Measurements from ENCODE around the gene ADPRS.
A peak's percentile ranks its signal among the peaks of the same experiment; 100 is the strongest.

The ADPRS gene

DNA sequence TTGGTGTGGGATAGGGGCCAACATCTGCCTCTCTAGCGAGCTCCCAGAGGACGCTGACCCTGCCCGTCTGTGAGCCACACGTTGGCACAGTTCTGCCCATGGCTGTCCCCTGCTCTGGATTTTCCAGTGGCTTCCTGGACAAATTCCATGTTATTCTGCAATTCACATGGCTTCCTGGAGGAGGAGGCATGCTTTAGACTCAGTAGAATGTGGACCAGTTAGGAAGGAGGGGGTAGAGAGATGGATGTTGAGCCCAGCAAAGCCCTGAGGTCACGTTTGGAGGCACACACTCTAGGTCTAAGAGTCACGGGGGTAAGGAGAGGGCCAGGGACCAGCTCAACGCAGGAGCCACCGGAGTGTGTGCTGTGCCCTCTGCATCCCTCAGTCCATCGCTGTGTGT lies 24.1 kb downstream of the ADPRS start:
- DNase-seq: no peak

DNA sequence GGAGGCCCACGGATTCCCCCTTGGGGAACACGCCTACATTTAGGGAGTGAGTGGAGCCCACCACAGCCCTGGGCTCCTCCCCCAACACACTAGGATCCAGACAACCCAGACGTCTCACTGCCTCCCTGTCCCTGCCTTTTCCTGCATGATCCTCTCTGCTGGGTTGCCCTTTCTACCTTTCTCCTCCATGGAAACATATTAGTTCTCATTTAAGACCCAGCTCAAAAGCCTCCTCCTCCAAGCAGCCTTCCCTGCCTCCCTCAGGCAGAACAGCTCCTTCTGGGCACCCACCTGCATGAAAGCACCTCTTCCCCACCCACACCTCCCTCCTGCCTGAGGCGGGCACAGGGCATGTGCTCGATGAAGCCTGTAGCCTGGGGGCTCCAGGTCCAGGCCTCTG lies 25.7 kb downstream of the ADPRS start:
- no peak for DNase-seq

DNA sequence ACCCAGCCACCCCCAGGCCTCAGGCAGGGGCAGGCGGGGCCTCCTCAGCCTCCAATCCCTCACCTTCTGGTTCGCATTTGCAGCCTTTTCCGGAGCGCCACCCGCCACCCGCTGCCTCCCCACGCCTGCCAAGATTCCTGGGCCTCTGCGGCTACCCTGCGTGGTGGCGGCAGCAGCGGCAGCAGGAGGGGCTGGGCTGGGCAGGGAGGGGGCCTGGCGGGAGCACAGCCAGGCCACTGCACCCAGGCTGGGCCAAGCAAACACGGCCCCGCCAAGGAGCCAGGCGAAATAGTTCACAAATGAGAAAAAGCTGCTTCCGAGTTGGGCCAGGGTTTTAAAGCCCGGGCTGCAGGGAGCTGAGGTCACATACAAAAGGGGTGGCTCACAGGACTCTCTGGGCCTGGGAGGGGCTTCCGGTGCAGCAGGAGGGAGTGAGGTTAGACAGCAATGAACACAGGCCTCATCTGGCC lies 26.5 kb downstream of the ADPRS start:
- DNase-seq: no peak

DNA sequence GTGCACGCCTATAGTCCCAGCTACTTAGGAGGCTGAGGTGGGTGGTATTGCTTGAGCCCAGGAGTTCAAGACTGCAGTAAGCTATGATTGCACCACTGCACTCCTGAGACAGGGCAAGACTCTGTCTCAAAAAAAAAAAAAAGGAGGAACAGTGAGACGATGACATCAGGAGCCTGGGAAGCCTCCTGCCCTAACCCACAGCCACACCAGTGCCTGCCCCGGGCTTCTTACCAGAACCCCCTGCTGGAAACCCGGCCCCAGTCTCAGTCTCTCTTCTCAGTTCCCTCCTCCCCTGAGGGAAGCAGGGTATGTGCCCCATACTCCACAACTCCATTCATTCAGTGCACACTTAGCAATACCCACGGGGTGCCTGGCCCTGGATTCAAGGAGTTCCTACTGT lies 27.2 kb downstream of the ADPRS start:
- no peak for DNase-seq

DNA sequence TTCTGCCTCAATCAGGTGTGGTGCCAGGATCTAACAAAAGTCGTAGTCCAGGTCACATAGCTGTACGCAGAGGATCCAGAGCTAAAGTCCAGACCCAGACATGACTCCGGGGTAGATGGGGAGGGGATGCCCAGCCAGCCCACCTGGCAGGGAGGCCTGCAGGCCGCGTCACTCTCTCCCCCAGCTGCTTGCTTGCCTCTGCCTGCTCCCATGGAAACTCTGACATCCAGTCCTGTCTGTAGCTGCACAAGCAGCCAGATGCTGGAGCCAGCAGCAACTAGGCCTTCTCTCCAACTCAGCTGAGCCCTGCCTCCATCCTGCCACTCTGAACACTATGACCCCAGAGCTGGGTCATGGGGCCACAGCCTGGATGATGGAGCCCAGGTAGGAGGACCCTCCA lies 28.2 kb downstream of the ADPRS start:
- DNase-seq: no peak

DNA sequence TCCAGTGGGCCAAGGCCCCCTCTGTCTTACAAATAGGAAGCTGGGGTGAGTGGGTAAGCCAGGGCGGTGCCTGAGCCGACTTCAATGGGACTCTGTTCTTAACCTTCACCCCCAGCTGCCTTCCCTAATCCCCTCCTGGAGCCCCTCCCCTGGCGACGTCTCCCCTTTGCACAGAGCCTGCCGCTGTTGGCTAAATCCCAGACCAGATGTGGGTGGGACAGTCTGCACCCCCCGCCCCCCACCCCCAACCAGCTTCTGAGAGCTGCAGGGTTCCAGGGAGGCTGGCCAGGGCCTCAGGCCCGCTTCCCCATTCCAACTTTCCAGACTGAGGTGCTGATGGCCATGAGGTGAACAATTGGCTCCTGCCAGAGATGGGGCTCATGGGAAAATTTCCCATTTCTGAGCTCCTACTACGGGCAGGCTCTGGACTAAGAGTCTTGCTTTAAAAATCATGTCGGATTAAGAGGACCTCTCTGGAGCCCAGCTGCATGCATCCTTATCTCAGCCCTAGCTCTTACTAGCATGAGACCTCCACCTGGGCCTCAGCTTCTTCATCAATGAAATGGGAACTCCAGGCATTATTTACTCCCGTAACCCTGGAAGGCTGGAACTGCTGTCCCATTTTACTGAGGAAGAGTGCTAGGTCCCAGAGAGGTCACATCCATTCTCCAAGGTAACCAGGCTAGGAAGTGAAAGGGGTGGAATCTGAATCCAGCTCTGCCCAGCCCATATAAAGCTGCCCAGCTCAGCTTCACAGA lies 29.9 kb downstream of the ADPRS start:
- no peak for DNase-seq

DNA sequence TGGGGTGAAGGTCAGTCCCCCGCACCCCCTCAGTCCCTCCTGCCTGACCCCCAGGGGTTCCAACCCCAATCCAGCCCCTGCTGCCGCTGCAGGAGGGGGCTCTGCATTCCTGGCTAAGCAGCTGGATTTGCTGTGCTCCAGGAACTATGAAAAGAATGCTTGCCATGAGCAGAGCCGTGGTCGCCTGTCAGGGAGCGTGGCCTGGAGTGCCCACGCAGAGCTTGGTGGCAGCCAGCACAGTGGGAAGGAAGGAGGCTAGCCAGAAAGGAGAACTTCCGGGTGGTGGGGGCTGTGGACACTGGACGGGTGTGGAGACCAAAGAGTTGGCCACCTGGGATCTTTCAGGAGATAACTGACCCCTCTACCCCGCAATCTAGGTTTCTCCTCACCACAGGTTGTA lies 30.8 kb downstream of the ADPRS start:
- DNase-seq: no peak

DNA sequence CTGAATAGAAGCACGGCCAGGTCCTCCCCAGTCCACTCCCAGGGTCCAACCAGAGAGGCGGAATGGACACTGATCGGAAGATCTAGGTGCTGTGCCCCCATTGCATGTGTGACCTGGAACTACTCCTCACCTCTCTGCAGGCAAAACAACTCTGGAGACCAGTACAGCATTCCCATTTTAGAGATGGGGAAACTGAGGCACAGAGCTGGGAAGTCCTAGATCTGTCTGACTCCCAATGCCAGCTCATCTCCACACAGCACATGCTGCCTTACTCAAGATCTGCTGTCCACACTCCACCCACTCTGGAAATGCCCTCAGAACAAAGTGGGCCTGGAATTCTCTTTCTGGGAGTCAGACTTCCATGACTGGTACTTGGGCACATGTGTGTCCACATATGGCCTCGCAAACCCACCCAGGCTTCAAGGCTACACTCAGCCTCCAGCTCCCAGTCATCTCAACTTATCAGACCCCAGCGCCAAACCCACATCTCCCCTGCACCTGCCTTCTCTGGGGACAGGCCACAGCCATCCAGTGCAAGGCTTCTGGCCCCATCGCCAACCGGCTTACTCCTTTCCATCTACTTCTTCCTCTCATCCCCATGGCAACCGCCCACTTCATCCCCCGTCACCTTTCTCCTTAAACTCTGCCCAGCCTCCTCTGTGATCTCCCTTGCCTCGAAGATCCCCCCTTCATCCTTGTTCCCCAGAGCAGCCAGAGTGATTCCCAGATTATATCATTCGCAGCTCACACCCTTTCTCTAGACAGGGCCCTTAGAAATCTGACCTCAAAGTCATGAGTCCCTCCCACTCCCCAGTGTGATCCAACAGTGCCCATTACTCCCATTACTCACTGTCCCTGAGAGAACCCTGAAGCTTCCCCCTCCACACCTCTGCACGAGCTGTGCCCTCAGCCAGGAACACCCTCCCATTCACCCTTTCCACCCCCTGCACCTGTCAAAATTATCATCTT lies 33.7 kb downstream of the ADPRS start:
- peak; percentile 12 for DNase-seq

DNA sequence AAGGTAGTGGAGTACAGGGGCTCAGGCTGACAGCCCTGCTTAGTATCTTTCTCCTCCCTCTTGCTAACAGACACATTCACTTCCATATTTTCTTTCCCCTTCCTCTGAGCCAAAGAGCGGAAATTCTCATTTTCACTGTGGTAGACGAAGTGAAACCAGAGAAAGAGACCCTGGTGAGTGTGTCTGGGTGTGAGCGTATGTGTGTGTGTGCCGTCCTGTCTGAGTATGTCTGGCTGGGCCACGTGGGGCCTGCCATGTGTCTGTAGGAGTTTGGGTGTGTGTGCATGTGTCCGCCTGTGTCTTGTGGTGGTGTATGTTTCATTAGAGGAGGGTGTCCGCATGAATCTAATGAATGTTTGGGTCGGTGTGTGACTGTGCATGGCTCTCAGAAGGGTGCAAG lies 34.7 kb downstream of the ADPRS start:
- DNase-seq: no peak

DNA sequence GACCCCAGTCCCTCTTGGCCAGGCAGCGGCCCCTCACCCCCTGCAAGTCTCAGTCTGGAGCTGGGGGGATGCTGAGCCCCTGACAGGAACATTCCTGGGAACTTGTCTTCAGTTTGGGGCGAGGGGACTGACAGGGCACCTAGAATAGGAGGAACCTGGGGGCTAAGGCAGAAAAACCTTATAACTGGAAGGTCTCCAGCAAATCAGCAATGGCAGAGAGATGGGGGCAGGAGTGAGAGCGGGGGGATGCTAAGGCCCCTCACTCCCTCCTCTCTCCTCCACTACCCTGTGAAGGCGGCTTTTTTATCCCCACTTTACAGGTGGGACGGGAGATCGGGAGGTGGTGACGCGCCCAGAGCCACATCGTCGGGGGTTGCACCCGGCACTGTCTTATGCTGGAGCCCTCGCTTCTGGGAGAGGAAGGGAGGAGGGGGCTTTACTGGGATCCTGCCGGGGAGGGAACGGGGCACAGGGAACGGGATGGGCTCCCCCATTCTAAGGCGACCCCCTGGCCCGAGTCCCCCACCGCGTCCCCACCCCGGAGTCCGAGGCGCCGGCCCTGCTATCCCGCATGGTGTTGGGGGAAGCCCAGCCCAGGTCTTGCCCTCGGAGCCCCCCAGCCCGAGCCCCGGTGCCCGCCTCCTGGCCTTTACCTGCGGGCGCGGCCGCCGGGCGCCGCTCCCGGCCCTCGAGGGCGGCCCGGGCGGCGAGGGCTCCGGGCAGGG lies 35.9 kb downstream of the ADPRS start:
- no peak for DNase-seq

DNA sequence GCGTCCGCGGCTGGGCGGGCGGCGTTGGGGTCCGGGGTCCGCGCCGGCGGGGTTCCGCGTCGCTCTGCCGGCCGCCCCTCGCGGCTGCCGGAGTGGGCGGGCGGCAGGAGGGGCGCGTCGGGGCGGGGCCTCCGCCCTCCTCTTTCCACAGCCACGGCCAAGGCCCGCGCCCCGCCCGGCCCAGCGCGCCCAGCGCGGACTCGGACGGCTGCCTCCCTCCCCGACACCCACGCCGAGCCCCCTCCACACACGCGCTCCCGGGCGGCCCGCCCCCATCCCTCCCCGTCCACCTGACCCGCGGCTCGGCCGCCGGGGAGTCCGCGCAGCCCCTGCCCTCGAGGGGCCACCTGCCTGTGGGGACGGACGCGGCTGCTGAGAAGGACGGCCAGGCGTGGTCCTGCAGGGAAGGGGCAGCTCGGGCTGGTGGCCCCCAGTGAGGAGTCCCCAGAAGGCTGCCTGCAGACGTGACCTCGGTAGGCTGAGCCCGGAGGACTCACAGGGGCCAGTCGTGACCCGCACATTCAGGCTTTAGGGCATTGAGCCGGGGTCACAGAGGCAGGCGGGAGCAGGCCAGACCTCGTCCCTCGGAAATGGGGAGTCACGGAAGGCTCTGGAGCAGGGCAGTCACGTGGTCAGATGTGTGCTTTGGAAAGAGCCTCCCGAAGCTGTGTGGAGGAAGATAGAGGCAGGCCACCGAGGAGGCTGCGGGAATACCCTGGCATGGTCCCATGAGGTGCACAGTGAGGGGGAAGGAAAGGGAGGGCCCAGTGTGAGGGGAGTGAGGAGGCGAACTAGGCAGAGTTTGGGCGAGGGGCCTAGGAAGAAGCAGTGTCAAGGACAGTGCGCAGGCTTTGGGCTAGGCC lies 36.7 kb downstream of the ADPRS start, which contains the start of gene COL8A2:
Gene COL8A2, minus strand, starts transcription at position 94 of the 863 bp plus-strand sequence. CDS start 24,980 bp downstream, outside the sequence.
- DNase-seq: no peak

DNA sequence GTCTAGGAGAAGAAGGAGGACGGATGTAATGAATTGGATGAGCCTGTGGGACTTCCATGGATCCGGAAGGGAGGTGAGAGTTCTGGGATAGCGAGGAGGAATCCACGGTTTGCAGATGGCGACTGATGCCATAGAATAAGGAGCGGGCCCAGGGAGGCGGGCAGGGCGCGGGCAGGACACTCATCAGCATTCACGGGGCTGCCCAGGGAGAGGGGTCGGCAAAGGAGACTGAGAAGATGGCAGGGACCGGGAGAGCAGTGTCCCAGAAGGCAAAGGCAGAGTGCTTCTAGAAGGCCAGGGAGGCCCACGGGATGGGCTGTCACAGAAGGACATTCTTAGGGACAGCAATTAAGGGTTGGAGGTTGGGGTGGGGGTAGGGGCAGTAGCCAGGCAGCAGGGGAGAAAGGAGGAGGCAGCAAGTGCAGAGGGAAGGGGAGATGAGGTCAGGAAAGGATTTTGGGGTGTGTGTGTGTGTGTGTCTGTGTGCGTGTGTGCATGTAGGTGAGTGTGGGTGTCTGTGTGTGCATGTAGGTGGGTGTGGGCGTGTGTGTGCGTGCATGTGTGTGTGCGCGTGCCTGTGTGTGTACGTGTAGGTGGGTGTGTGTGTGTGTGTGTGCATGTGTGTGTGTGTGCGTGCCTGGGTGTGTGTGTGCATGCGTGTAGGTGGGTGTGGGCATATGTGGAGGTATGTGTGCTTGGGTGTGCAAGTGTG lies 37.5 kb downstream of the ADPRS start:
- no peak for DNase-seq

DNA sequence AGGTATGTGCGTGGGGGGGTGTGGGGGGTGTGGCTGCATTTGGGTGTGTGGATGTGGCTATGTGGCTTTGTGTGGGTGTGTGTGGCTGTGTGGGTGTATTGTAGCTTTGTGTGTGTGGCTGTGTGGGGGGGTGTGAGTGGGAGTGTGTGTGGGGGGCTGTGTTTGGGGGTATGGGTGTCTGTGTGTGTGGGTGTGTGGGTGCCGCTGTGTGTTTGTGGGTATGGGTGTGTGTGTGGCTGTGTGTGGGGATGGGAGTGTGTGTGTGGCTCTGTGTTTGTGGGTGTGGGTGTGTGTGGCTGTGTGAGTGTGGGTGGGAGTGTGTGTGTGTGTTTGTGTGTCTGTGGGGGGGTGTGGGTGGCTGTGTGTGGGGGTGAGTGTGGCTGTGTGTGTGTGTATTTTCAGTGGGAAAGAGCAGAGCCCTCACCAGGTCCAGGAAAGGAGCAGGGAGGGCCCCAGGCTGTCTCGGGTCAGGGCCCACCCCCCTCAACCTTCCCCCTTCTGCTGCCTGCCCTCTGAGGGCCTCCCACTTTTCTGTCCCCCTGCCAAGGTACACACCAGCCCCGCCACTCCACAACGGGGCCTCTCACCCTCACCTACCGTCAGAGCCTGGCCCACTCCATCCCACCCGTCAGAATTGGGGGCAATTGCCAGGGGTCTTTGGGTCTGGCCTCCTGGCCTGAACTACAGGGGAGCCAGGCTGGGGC lies 38.3 kb downstream of the ADPRS start:
- no peak for DNase-seq

DNA sequence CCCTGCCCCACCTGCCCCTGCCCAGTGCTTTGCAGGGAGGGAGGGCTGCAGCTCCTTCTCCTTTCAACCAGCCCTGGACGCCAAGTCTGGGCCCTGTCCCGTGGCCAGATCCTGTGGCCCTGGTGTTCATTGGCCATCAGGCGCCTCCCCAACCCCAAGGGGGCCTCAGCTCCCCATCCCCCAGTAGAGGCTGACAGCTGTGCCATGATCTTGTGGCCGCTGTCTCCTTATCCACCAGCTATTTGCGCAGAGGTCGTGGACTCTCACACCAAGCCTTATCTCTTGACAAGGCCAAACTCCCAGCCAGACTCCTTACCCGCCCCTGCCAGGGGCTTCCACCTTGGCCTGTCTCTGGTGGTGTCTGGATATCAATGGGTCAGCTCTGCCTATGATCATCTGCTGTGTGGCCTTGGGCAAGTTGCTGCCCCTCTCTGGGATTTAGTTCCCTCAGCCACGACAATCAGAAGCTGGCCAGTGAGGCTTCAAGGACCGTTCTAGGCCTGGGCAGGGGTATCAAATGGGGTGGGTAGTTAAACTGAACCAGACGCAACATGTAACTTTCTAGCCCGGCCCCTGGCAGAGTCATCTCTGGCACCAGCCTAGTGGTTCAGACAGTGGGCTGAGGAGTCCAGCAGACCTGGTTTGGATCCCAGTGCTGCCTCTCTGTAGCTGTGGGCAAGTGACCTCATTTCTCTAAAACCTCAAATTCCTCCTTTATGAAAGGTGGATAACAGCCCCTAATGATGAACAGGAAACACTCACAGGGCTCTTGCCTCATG lies 39.6 kb downstream of the ADPRS start:
- DNase-seq: no peak

DNA sequence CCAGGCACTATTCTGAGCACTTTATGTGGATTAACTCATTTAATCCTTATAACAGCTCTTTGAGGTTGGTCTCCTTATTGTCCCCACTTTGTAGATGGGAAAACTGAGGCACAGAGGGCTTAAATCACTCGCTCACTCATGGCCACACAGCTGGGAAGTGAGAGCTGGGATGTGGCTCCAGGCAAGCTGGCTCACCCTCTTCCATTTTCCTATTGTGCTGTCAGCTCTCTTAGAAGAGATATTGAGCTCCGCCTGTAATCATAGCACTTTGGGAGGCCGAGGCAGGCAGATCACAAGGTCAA lies 40.2 kb downstream of the ADPRS start:
- no peak for DNase-seq

DNA sequence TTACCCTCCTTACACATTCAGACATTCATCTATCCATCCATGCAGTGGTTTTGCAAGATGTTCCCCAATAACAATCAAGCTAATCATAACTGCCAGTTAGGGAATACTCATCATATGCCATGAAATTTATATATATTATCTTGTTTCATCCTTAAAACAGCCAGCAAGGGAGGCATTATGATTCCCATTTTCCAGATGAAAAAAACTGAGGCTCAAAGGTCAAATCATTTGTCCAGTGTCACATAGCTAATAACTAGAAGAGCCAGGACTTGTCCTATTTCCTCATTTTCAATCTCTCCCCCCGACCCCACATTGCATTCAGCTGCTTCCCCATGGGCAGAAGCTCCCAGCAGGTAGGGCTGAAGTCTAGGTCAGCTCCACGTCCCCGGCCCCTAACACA lies 43.3 kb downstream of the ADPRS start:
- DNase-seq: no peak

DNA sequence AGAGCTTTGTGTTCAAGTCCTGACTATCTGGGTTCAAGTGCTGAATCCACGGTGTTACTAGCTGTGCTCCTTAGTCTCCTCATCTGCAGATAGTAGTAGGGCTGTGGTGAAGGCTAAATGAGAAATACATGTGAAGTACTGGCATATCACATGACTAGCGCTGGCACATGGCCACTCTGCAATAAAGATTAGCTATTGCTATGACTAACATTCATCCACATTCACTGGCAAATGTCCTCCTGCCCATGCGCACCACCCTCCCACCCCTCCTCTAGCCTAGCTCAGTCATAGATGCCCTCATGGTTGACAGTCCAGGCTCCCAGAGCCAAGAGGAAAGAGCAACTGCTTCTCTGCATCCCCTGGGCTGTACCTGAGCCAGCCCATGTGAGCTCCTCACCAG lies 44.8 kb downstream of the ADPRS start:
- DNase-seq: no peak

DNA sequence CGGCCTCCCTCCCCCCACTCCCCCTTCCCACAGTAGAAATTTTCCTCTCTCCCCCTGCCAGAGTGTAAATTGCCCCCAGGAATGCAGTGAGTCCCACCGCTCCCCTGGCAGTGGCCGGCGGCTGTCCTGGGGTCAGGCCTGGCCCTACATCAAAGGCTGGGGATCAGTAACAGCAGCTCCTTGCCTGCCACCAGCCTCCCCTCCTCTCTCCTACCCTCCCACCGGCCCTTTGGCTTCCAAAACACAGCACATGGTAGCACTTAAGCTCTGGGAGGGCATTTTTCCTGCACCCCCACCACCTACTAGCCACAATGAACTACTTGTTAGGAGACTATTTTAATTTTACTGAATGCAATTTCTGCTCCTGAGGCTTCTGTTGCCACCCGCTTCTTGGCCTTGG lies 45.3 kb downstream of the ADPRS start:
- DNase-seq: no peak

DNA sequence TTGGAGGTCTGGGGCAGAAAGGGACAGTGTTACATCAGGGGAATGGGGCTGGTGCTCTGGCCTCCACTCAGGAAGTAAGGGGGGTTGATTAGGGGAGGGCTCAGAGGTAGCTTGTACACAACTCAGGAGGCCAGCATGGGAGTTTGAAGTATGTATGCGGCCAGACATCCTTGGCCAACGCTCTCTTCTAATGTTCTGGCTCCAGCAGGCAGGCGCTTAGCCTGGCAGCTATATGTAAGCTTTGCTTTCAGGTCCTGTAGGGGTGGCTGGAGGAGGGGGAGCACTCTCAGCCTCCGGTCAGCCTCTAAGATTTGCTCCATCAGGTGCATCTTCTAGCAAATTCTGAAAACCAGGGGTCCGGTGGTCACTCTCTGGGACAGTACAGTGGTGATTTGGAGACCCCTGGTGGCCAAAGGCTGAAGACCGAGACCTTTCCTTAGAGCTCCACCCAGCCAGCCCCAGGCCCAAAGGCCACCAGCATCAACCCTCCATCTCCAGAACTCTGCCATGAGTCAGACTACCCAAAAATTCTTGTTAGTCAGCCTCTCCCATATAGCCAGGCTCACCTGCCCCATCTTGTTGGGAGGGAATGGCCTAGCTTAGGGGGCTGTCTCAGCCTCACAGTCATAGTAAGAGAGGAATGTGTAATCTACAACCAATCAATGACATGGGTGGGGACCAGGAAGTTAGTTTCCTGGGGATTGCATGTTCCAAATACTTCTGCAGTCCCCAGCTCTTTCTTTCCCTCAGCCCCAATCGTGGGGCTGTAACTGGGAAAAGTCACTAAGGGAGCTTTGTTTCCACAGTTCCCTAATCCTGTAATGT lies 46.0 kb downstream of the ADPRS start:
- peak; percentile 37 for DNase-seq
